HepG2 (cell line): ENCODE data around the gene SLC45A1.

Source experiments
- FOSL2 ChIP-seq: sonication (generic); formaldehyde crosslinking; IDR thresholded peaks from 2 replicates; pipeline ENCODE4 v1.4.0; 2020; ENCODE audit warnings: missing genetic modification reagents
- JUN ChIP-seq: sonication (generic); formaldehyde crosslinking; IDR thresholded peaks from 2 replicates; pipeline ENCODE4 v1.4.0; 2020; ENCODE audit warnings: mild to moderate bottlenecking, missing genetic modification reagents
- JUND ChIP-seq: sonication (generic); formaldehyde crosslinking; IDR thresholded peaks from 2 replicates; pipeline ENCODE4 v1.8.0; 2022; ENCODE audit warnings: mild to moderate bottlenecking, missing genetic modification reagents
- MATR3 ChIP-seq: sonication (generic); formaldehyde crosslinking; IDR thresholded peaks from 2 replicates; pipeline ENCODE4 v1.4.0; 2020; ENCODE audit warnings: missing genetic modification reagents
- MAZ ChIP-seq, 2 experiments: sonication (generic) in 1 of 2; formaldehyde crosslinking in 1 of 2; IDR thresholded peaks; 2 replicates each; pipeline versions ENCODE4 v1.5.0 to v1.6.1; 2012 to 2020; ENCODE audit warnings: low read depth in 2 of 2, mild to moderate bottlenecking in 2 of 2, borderline replicate concordance in 1 of 2, improper control_type of control experiment in 1 of 2, low read length in 1 of 2, missing genetic modification reagents in 1 of 2, moderate library complexity in 1 of 2
- PCBP1 ChIP-seq: fragments of 200-400 bp; formaldehyde crosslinking; IDR thresholded peaks from 2 replicates; pipeline ENCODE4 v1.6.1; 2017; ENCODE audit warnings: mild to moderate bottlenecking, low read depth, low read length, borderline replicate concordance
- POLR2A ChIP-seq, 2 experiments: IDR thresholded peaks; 2 replicates each; pipeline ENCODE4 v1.6.1; 2011; ENCODE audit warnings: low read depth in 2 of 2, low read length in 2 of 2, mild to moderate bottlenecking in 1 of 2, moderate library complexity in 1 of 2; ENCODE audit not compliant: insufficient read depth in 1 of 2
- ZBTB10 ChIP-seq: sonication (generic); formaldehyde crosslinking; IDR thresholded peaks from 2 replicates; pipeline ENCODE4 v1.4.0; 2020; ENCODE audit warnings: missing genetic modification reagents, borderline replicate concordance
- ZNF431 ChIP-seq: sonication (generic); formaldehyde crosslinking; IDR thresholded peaks from 2 replicates; pipeline ENCODE4 v1.9.0; 2022; ENCODE audit warnings: missing genetic modification reagents, low read depth, mild to moderate bottlenecking, borderline replicate concordance
- ZNF605 ChIP-seq: sonication (generic); formaldehyde crosslinking; IDR thresholded peaks from 2 replicates; pipeline ENCODE4 v1.8.0; 2022; ENCODE audit warnings: mild to moderate bottlenecking, missing genetic modification reagents
- TF ChIP-seq, protein P1 (sequence below): sonication (generic); formaldehyde crosslinking; IDR thresholded peaks from 2 replicates; pipeline ENCODE4 v1.5.0; 2020; ENCODE audit warnings: mild to moderate bottlenecking, missing genetic modification reagents, moderate library complexity

- TF ChIP-seq, protein P1, sequence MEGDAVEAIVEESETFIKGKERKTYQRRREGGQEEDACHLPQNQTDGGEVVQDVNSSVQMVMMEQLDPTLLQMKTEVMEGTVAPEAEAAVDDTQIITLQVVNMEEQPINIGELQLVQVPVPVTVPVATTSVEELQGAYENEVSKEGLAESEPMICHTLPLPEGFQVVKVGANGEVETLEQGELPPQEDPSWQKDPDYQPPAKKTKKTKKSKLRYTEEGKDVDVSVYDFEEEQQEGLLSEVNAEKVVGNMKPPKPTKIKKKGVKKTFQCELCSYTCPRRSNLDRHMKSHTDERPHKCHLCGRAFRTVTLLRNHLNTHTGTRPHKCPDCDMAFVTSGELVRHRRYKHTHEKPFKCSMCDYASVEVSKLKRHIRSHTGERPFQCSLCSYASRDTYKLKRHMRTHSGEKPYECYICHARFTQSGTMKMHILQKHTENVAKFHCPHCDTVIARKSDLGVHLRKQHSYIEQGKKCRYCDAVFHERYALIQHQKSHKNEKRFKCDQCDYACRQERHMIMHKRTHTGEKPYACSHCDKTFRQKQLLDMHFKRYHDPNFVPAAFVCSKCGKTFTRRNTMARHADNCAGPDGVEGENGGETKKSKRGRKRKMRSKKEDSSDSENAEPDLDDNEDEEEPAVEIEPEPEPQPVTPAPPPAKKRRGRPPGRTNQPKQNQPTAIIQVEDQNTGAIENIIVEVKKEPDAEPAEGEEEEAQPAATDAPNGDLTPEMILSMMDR (CRISPR knock-in tag) = no peak
- no peak for TF ChIP-seq FOSL2
- TF ChIP-seq JUND (CRISPR knock-in tag) = no peak
- TF ChIP-seq ZBTB10 = no peak
- no peak for TF ChIP-seq ZNF431 (CRISPR knock-in tag)
- TF ChIP-seq ZNF605 (CRISPR knock-in tag) = no peak
- TF ChIP-seq MAZ (IDR thresholded peaks at IDR 0.05; ENCODE audit: borderline replicate concordance, low read depth, low read length) = no peak
- TF ChIP-seq MAZ (CRISPR knock-in tag; IDR thresholded peaks at IDR 0.05; ENCODE audit: low read depth) = no peak
- no peak for TF ChIP-seq JUN
- no peak for TF ChIP-seq MATR3 (CRISPR knock-in tag)
- TF ChIP-seq POLR2A (IDR thresholded peaks at IDR 0.05; ENCODE audit: insufficient read depth in 1 of 2, low read depth in 2 of 2, low read length in 2 of 2) = no peak
- TF ChIP-seq PCBP1 = no peak
Observed at GRCh38 chr1:8354038-8354437, 36.1 kb downstream of the SLC45A1 start.
